ENCODE data around the gene BCAR3.

The BCAR3 gene

DNA sequence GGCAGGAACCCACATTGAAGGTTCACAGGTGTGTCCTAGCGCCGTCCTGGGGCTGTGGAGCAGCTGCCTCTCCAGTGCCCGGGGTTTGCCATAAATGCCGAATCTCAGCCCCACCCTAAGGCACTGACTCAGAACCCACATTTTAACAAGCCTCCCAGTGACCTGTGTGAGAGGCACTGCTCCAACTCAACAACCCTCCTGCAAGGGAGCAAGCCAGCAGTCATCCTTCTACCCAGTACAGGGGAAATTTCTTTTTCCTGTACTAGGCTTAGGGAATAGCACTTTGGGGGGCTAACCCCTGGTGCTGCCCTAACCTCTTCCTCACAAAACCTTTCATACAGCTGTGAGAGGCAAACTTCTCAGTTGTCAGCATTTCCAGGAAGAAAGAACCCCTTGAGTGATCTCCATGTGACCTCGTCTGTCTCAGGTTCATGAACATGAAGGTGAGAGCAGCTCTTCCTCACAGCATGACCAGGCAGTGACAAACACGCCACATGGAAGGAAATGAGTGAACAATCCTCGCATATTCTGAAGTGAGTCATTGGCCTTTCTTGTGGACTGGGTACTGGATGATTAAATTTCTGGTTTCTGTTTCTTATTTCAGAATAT, 11.4 kb upstream of the BCAR3 start:
- TF ChIP-seq CTCF (IDR thresholded peaks at IDR 0.05; ENCODE audit: low read depth, low read length) = no peak
- DNase-seq (ENCODE audit: extremely low read depth, low read depth) = no peak

DNA sequence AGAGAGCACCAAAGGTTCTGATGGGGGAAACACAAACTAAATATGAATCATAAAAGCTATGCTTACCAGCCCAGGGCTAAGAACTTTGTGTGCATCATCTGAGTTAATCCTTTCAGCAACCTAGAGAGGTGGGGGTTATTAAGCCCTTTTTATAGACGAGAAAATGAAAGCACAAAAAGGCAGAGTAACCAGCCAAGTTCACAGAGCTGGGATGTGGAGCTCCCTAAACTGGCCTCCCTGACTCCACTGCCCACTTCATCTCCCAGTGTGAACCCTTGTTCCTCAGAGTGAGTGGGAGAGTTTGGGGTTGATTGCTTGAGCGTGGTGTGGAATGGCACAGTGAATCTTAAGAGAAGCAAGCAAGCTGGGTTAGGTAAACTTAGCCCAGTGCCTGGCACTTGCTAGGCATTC, 10.8 kb upstream of the BCAR3 start:
- no peak for DNase-seq (ENCODE audit: extremely low read depth, low read depth)

GRCh38 chr1:93692026-93692425, 10.4 kb upstream of the BCAR3 start:
- no peak for DNase-seq (ENCODE audit: extremely low read depth, low read depth)

More for the DNA sequence above, 10.8 kb upstream of the BCAR3 start:
- TF ChIP-seq CTCF (IDR thresholded peaks at IDR 0.05; ENCODE audit: low read depth, low read length) = no peak

DNA sequence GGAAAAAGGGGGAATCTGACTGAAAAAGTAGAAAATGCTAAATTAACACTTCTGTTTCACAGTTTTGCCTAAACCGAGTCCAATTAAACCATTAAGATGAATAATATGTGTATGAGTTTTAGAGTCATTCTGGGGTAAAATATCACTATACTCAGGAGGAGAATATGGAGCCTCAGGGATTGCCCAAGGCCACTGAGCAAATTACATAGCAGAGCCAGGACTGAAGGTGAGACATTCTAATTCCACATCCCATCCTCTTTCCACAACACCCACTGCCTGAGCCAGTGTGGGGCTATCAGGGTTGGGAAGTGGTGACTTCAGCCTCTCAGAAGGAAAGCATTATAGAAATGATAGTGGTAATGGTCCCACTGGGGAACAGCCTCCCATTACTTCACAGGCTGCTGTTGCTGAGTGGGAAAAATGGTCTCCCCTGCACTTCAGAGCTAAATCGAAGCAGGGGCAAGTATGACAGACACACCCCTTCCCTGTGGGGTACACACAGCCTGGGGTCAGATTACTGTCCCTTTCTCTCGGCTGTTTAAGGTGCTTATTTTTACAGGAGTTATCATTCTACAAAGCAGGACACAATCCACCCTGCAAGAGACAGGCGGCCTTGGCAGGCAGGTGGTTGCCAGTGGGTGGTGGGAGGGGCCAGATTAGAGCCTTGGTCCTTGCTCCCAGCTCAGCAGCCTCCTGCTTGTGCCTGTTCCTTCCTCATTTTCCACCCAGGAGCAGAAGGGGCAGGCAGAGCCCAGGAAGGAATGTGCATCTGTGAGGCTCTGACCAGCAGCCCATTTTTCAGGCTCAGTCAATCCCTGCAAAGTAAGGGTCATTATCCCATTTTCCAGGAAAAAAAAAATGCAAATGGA, 9.5 kb upstream of the BCAR3 start:
- TF ChIP-seq CTCF (IDR thresholded peaks at IDR 0.05; ENCODE audit: low read depth, low read length) = no peak
- no peak for DNase-seq (ENCODE audit: extremely low read depth, low read depth)

More at GRCh38 chr1:93692026-93692425, 10.4 kb upstream of the BCAR3 start:
- TF ChIP-seq CTCF (IDR thresholded peaks at IDR 0.05; ENCODE audit: low read depth, low read length) = no peak

DNA sequence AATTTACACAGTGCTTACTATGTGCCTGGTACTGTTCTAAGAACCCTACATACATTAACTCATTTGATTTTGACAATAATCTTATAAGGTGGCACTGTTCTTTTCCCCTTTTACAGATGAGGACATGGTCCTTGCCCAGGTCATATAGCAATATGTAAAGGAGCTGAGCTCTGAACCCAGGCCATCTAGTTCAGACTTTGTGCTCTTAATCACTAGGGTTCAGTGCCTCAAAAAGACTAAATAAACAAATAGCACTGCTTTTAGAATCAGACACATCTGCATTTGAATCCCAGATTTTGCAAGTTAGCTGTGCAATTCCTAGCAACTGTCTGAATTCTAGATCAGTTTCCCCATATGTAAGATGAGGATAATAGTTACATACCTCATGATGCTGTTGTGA, 8.7 kb upstream of the BCAR3 start:
- DNase-seq (ENCODE audit: extremely low read depth, low read depth) = no peak
- TF ChIP-seq CTCF (IDR thresholded peaks at IDR 0.05; ENCODE audit: low read depth, low read length) = no peak

DNA sequence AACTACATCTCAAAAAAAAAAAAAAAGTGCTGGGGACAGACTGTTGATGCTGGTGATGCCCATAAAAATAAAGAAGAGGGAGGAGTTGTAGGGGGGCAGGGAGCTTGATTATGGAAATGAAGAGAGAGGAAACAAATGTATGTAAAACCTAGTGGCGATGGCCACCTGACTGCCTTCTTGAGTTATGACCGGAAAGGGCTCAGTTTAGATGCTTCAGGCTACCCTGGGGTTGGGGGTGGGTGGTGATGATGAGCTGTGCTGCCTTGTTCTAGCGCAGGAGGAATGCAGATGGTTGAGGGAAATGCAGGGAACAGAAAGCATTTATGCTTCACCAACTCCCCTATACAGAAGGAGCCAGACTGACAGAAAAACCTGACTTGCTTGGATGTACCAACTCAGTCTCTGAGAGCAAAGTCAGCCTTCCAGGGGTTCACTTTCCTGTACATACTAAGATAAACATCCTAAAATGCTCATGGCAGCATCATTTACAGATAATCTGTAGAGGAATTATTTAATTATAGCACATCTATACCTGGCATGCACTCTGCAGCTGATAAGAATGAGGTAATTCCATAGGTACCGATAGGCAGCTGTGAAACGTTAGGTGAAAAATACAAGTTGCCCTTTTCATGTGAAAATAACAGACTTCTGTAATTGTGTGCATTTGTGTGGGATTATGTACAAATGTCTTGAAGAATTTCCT, 8.0 kb upstream of the BCAR3 start:
- DNase-seq (ENCODE audit: extremely low read depth, low read depth) = no peak
- no peak for TF ChIP-seq CTCF (IDR thresholded peaks at IDR 0.05; ENCODE audit: low read depth, low read length)

DNA sequence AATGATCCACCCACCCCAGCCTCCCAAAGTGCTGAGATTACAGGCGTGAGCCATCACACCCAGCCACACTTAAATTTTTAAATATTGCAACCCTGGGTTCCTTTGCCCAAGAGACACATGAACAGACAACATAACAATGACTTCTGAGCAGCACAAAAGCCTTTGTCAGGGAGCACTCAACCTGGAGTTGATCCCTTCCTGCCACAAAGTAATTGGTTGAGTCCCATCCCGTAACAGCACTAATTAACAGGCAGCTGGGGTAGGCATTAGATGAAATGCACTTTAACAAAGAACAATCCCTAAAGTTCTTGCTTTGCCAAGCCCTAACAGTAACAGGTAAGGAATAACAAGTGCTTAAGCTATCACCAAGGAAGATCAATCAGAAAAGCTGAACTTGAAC, 5.9 kb upstream of the BCAR3 start:
- DNase-seq (ENCODE audit: extremely low read depth, low read depth) = no peak
- no peak for TF ChIP-seq CTCF (IDR thresholded peaks at IDR 0.05; ENCODE audit: low read depth, low read length)

Measured in AG09319 (cell line).